Measurements from ENCODE around the gene TPH2. TPM values are rescaled to one million over a fixed set of nuclear protein-coding genes. Genes with fewer than 3 reads are reported as not detected.

The TPH2 gene
- total and polyA plus RNA-seq, 7 donors = 0.01 TPM; not detected in 6

DNA sequence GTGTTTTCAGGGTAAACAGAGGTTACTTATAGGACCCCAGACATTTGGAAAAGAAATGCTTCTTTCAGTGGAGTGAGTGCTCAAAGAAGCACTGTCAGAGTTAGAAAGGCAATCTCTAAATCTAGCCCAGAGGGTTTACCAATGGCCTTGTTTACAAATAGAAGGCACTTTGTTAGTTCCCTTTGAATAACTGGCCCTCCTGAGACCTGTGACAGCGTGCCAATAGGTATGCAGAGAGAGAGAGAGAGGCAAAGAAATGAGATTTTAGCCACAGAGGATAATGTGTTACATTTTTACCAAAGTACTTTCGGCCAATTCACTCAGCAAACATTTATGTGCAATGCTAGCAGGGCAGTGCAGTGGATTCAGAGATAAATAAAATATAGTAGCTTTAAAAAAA is 41.9 kb downstream of the TPH2 start:
- WGBS, 3 donors = 57 to 59% (median 58%) methylated on average over 2 of the region's 2 CpGs
- H3K36me3 ChIP-seq (ENCODE audit: insufficient read depth in 1 of 2, low read depth in 1 of 2) = no peaks in the 10 kb centered on the region
- TF ChIP-seq, protein P1, sequence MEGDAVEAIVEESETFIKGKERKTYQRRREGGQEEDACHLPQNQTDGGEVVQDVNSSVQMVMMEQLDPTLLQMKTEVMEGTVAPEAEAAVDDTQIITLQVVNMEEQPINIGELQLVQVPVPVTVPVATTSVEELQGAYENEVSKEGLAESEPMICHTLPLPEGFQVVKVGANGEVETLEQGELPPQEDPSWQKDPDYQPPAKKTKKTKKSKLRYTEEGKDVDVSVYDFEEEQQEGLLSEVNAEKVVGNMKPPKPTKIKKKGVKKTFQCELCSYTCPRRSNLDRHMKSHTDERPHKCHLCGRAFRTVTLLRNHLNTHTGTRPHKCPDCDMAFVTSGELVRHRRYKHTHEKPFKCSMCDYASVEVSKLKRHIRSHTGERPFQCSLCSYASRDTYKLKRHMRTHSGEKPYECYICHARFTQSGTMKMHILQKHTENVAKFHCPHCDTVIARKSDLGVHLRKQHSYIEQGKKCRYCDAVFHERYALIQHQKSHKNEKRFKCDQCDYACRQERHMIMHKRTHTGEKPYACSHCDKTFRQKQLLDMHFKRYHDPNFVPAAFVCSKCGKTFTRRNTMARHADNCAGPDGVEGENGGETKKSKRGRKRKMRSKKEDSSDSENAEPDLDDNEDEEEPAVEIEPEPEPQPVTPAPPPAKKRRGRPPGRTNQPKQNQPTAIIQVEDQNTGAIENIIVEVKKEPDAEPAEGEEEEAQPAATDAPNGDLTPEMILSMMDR (IDR thresholded peaks at IDR 0.05) = no peak
- no peaks in the 10 kb centered on the region for H3K9me3 ChIP-seq
- DNase-seq (no peak), ATAC-seq (no peak)
- no peak overlapping the region for H3K4me3 ChIP-seq
- intact Hi-C loops (cut with DNase I) = no loop called here
- no peaks in the 10 kb centered on the region for H3K4me1 ChIP-seq
- no peaks in the 10 kb centered on the region for H3K27me3 ChIP-seq (ENCODE audit: insufficient read depth in 3 of 3, low read length in 2 of 3)
- no peak overlapping the region for H3K27ac ChIP-seq

DNA sequence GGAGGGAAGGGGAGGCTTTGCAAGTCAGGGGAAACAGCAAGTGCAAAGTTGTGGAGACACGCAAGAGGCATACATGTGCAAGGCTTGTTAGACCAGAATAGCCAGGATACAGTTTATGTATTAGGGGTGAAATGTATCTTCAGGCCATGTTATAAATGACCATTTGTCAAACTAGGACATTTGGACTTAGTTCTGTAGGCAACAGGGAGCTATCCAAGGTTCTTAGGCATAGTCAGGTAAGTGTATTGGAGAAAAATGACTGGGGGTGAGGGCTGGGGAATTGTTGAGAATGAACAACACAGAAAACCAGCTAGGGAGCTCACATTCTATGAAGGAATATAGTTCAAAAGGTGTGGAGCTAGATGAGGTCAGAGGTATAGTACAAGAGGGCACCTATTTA is 42.5 kb downstream of the TPH2 start:
- intact Hi-C loops (cut with DNase I) = no loop called here

DNA sequence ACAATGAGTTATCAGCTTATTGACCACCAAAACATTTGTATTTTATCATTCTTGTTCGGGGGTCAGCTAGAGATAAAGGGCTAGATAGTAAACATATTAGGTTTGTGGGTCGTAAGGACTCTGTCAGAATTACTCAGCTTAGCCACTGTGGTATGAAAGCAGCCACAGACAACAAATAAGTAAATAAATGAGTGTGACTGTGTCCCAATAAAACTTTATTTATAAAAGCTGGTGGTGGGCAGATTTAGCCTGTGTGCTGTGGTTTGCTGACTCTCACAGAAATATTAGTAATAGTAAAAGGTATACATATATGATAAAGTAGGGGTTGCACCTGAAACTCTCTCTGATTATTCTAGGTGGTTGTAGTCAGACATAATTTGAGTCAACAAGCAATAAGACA is 56.1 kb downstream of the TPH2 start:
- TF ChIP-seq, protein P1 (IDR thresholded peaks at IDR 0.05) = no peak
- H3K27ac ChIP-seq = no peak overlapping the region
- DNase-seq = no peak
- H3K4me3 ChIP-seq = no peak overlapping the region
- no peaks in the 10 kb centered on the region for H3K36me3 ChIP-seq (ENCODE audit: insufficient read depth in 1 of 2, low read depth in 1 of 2)
- peaks cover 0 to 3% (median 0%) of the 10 kb centered on the region in 3 donors for H3K27me3 ChIP-seq (ENCODE audit: insufficient read depth in 3 of 3, low read length in 2 of 3)
- 61 to 71% (median 70%) methylated on average over 2 of the region's 2 CpGs for WGBS, 3 donors
- ATAC-seq = no peak
- H3K4me1 ChIP-seq = no peaks in the 10 kb centered on the region
- H3K9me3 ChIP-seq = no peaks in the 10 kb centered on the region
- intact Hi-C loops (cut with DNase I) = no loop called here

More for the DNA sequence above, 42.5 kb downstream of the TPH2 start:
- Histone ChIP-seq H3K4me1 (no peaks in the 10 kb centered on the region), H3K36me3 (ENCODE audit: insufficient read depth in 1 of 2, low read depth in 1 of 2) (no peaks in the 10 kb centered on the region), H3K4me3 (no peak overlapping the region), H3K27ac (no peak overlapping the region), H3K9me3 (no peaks in the 10 kb centered on the region), H3K27me3 (ENCODE audit: insufficient read depth in 3 of 3, low read length in 2 of 3) (no peaks in the 10 kb centered on the region)
- WGBS, 3 donors = 90 to 93% (median 93%) methylated on average over 1 of the region's 1 CpG
- ATAC-seq (no peak), DNase-seq (no peak)
- TF ChIP-seq, protein P1 (IDR thresholded peaks at IDR 0.05) = no peak

DNA sequence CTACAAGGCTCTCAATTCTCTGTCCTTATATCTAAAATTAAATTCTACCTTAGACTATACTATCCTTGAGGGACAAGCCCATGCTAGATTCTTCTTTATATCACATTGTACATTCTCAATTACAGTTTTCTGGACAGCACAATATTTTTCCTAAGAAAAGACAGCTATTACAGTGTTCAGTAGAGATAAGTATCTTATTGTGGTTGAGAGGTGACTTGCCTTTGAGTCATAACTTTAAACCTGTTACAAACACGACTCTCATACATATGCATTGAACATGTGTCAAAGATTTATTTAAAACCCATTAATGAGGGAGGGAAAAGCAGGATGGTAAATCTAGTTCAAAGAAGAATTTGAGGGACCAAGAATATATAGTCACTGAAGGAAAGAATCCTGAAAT is 61.1 kb downstream of the TPH2 start:
- H3K36me3 ChIP-seq (ENCODE audit: insufficient read depth in 1 of 2, low read depth in 1 of 2) = no peaks in the 10 kb centered on the region
- TF ChIP-seq, protein P1 (IDR thresholded peaks at IDR 0.05) = no peak
- H3K27ac ChIP-seq = no peak overlapping the region
- no peak overlapping the region for H3K4me3 ChIP-seq
- no peaks in the 10 kb centered on the region for H3K9me3 ChIP-seq
- ATAC-seq (no peak), DNase-seq (no peak)
- peaks cover 0 to 4% (median 0%) of the 10 kb centered on the region in 3 donors for H3K27me3 ChIP-seq (ENCODE audit: insufficient read depth in 3 of 3, low read length in 2 of 3)
- H3K4me1 ChIP-seq = no peaks in the 10 kb centered on the region
- WGBS, 3 donors = 67 to 88% (median 81%) methylated on average over 1 of the region's 1 CpG
- intact Hi-C loops (cut with DNase I) = no loop called here

DNA sequence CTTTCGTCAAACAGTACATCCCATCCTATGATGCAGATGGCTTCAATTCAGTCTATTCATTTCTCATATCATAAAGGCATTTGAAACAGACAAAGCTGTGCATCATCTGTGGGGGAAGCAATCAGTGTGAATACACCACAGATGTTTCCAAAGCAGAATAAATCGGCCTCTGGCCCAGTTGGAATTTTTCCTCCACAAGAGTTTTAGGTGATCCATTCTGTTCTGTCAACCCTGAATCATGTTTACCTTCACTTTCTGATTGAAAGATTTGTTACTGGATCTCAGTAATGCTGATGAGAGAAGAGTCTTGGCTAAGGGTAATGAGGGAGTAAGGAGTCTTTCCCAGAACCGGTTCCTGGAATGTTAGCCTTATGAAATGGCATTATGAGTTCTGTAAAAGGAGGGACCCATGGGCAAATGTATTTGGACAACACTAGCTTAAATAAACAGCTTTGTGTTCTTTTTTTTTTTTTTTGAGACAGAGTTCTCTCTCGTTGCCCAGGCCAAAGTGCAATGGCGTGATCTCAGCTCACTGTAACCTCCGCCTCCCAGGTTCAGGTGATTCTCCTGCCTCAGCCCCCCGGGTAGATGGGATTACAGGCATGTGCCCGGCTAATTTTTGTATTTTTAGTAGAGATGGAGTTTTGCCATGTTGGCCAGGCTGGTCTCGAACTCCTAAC is 62.5 kb downstream of the TPH2 start:
- Histone ChIP-seq H3K4me3 (no peak overlapping the region), H3K27ac (no peak overlapping the region), H3K9me3 (no peaks in the 10 kb centered on the region), H3K27me3 (ENCODE audit: insufficient read depth in 3 of 3, low read length in 2 of 3) (peaks cover 0 to 4% (median 0%) of the 10 kb centered on the region in 3 donors), H3K4me1 (no peaks in the 10 kb centered on the region), H3K36me3 (ENCODE audit: insufficient read depth in 1 of 2, low read depth in 1 of 2) (no peaks in the 10 kb centered on the region)
- ATAC-seq (no peak), DNase-seq (no peak)
- intact Hi-C loops (cut with DNase I) = no loop called here
- 80 to 87% (median 83%) methylated on average over 9 of the region's 9 CpGs for WGBS, 3 donors
- TF ChIP-seq, protein P1 (IDR thresholded peaks at IDR 0.05) = no peak

All from psoas muscle (tissue), 8 donors.